Sigmoid colon (tissue), 7 donors: Measurements from ENCODE around the gene OR6J1. TPM values are rescaled to one million over a fixed set of nuclear protein-coding genes. Genes with fewer than 3 reads are reported as not detected.

ENCODE experiments used
- DNase-seq: peaks from one replicate; pipeline ENCODE4 v3.0.0-alpha.2; 2019
- H3K27ac ChIP-seq, 4 donors: fragments of 200-600 bp; sonication (generic); one replicate each; pipeline ENCODE4 v1.5.1; 2016 to 2019; ENCODE audit warnings: mild to moderate bottlenecking in 1 of 4
- H3K27me3 ChIP-seq, 3 donors: fragments of 200-600 bp; sonication (generic); one replicate each; pipeline ENCODE4 v1.5.1; 2019; ENCODE audit warnings: mild to moderate bottlenecking in 1 of 3
- H3K36me3 ChIP-seq, 4 donors: fragments of 200-600 bp; sonication (generic); one replicate each; pipeline ENCODE4 v1.5.1; 2016 to 2019
- H3K4me1 ChIP-seq, 4 donors: fragments of 200-600 bp; sonication (generic); one replicate each; pipeline ENCODE4 v1.5.1; 2017 to 2019
- H3K4me3 ChIP-seq, 4 donors: fragments of 200-600 bp; sonication (generic); one replicate each; pipeline ENCODE4 v1.5.1; 2017 to 2019; ENCODE audit warnings: mild to moderate bottlenecking in 2 of 4, moderate library complexity in 1 of 4
- H3K9me3 ChIP-seq, 4 donors: fragments of 200-600 bp in 3 of 4; sonication (generic) in 3 of 4; one replicate each; pipeline versions ENCODE4 v1.5.1 to v1.6.1; 2013 to 2019
- EP300 ChIP-seq, 4 donors: sonication (generic); formaldehyde crosslinking; IDR thresholded peaks; one replicate each; pipeline ENCODE4 v1.6.1; 2017; ENCODE audit warnings: antibody characterized with exemption in 4 of 4
- POLR2A ChIP-seq, 2 donors: fragments of 450-650 bp; IDR thresholded peaks; one replicate each; pipeline ENCODE4 v1.6.1; 2016; ENCODE audit warnings: antibody characterized with exemption in 2 of 2, mild to moderate bottlenecking in 2 of 2, moderate library complexity in 2 of 2
- POLR2AphosphoS5 ChIP-seq, 4 donors: sonication (generic); formaldehyde crosslinking; IDR thresholded peaks; one replicate each; pipeline ENCODE4 v1.6.1; 2017; ENCODE audit warnings: antibody characterized with exemption in 4 of 4
- WGBS, 2 donors: extraction: QIAGEN DNeasy Blood & Tissue Kit; methylation state at CpG; one replicate each; pipeline ENCODE4 v1.1.7; 2013; 5-methylcytosine and 5-hydroxymethylcytosine counted together
- intact Hi-C: fragments of 100-400 bp; cut with DNase I; formaldehyde crosslinking; loops from one replicate; pipeline ENCODE4 v1.15.1; 2023
- polyA plus RNA-seq, 3 donors: library from polyadenylated mRNA; stranded (reverse); fragments of 200-250 nt; gene quantifications; one replicate each; pipeline ENCODE4 v1.2.3, GENCODE V29; 2013
- total RNA-seq, 4 donors: library from RNA; depleted of rRNA; stranded (reverse); fragments of >200 nt; gene quantifications; one replicate each; pipeline ENCODE4 v1.1.0, GENCODE V29; 2016
- TF ChIP-seq, protein P1 (sequence below), 4 experiments: fragments of 450-650 bp in 3 of 4; fragments of 200-600 bp in 1 of 4; IDR thresholded peaks; one replicate each; pipeline ENCODE4 v1.5.1; 2016 to 2019; ENCODE audit warnings: antibody characterized with exemption in 4 of 4, mild to moderate bottlenecking in 3 of 4, moderate library complexity in 2 of 4
- donor health status: healthy with polysubstance abuse.
- donor health status: Bipolar disorder and iron deficiency.
- donor health status: healthy.

OR6J1 gene
- total and polyA plus RNA-seq, 7 donors = not detected

DNA sequence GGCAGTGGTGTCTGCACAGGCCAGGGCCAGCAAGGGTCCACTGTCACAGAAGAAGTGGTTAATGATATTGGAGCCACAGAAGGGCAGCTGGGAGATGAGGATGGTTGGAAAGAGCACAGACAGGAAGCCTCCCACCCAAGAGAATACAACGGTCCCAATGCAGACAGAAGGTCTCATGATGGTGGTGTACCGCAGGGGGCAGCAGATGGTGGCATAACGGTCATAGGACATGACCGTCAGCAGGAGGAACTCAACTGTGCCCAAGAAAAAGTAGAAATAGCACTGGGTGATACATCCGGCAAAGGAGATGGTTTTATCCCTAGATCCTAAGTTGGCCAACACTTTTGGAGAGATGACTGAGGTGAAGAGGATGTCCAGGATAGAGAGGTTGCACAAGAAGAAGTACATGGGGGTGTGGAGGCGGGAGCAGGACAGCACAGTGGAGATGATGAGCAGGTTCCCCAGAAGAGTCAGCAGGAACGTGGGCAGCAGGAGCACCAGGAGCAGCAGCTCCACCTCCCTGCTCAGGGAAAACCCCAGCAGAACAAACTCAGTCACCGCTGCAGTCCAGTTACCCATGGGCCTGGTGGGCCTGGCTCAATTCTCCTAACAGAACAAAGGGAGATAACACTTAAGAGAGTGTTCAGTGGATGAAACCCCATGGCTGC is 9.8 kb downstream of the OR6J1 start:
- TF ChIP-seq POLR2AphosphoS5 (IDR thresholded peaks at IDR 0.05) (no peak), POLR2A (IDR thresholded peaks at IDR 0.05) (no peak), EP300 (IDR thresholded peaks at IDR 0.05) (no peak)
- TF ChIP-seq, protein P1, sequence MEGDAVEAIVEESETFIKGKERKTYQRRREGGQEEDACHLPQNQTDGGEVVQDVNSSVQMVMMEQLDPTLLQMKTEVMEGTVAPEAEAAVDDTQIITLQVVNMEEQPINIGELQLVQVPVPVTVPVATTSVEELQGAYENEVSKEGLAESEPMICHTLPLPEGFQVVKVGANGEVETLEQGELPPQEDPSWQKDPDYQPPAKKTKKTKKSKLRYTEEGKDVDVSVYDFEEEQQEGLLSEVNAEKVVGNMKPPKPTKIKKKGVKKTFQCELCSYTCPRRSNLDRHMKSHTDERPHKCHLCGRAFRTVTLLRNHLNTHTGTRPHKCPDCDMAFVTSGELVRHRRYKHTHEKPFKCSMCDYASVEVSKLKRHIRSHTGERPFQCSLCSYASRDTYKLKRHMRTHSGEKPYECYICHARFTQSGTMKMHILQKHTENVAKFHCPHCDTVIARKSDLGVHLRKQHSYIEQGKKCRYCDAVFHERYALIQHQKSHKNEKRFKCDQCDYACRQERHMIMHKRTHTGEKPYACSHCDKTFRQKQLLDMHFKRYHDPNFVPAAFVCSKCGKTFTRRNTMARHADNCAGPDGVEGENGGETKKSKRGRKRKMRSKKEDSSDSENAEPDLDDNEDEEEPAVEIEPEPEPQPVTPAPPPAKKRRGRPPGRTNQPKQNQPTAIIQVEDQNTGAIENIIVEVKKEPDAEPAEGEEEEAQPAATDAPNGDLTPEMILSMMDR (IDR thresholded peaks at IDR 0.05) = no peak
- H3K9me3 ChIP-seq = no peaks in the 10 kb centered on the region
- no peak overlapping the region for H3K27ac ChIP-seq
- H3K4me1 ChIP-seq = no peaks in the 10 kb centered on the region
- H3K36me3 ChIP-seq = no peaks in the 10 kb centered on the region
- DNase-seq = no peak
- H3K27me3 ChIP-seq = no peaks in the 10 kb centered on the region
- intact Hi-C loops = no loop called here
- H3K4me3 ChIP-seq = no peak overlapping the region
- 88% methylated on average over 8 of the region's 8 CpGs for WGBS, 2 donors

DNA sequence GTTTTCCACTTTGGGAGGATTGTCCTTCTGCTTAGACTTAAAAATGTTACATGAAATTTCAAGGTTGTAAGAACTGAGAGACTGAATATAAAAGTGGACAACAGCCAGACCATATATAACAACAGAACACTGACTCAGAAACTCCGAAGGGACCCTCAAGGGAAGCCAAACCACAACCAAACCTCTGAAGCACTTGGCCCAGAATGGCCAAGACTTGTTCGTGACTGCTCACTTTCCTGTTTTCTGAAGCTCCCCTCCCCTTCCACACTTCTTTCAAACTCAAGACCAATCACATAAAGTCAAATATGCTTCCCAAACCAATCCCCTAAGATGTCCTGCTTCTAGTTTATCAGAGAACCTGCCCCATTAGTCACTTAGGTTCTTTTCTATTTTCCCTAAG is 13.7 kb downstream of the OR6J1 start:
- TF ChIP-seq, protein P1 (IDR thresholded peaks at IDR 0.05) = no peak
- no peak for TF ChIP-seq EP300 (IDR thresholded peaks at IDR 0.05)
- no peak for TF ChIP-seq POLR2A (IDR thresholded peaks at IDR 0.05)
- no peak for TF ChIP-seq POLR2AphosphoS5 (IDR thresholded peaks at IDR 0.05)
- H3K4me1 ChIP-seq = no peaks in the 10 kb centered on the region
- H3K27ac ChIP-seq = no peak overlapping the region
- intact Hi-C loops = no loop called here
- no peaks in the 10 kb centered on the region for H3K9me3 ChIP-seq
- H3K36me3 ChIP-seq = no peaks in the 10 kb centered on the region
- WGBS, 2 donors = 76 to 92% methylated on average over 2 of the region's 2 CpGs
- DNase-seq = no peak
- H3K4me3 ChIP-seq = no peak overlapping the region
- no peaks in the 10 kb centered on the region for H3K27me3 ChIP-seq

DNA sequence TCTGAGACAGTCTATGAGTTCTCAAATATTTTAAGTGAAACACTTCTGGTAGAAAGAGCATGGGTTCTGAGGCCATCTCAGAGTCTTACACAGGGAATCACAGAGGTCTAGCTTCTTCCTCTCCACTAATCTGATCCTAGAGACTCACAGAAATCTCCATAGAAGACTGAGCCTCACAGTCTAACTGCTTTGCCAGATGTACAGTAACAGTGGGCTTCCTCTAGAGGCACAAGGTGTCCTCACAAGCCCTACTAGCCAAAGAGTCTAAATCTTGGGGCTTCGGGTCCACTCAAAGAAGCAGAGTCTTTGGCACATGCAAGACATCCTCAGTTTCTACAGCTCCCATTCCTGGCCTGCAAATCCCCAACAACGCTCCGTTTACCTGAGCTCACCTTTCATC is 14.1 kb downstream of the OR6J1 start:
- no peak overlapping the region for H3K27ac ChIP-seq
- WGBS, 2 donors = 95 to 97% methylated on average over 3 of the region's 3 CpGs
- TF ChIP-seq POLR2AphosphoS5 (IDR thresholded peaks at IDR 0.05) = no peak
- TF ChIP-seq, protein P1 (IDR thresholded peaks at IDR 0.05) = no peak
- no peak for TF ChIP-seq EP300 (IDR thresholded peaks at IDR 0.05)
- no peak for TF ChIP-seq POLR2A (IDR thresholded peaks at IDR 0.05)
- H3K9me3 ChIP-seq = no peaks in the 10 kb centered on the region
- no peaks in the 10 kb centered on the region for H3K36me3 ChIP-seq
- intact Hi-C loops = no loop called here
- no peak for DNase-seq
- H3K4me3 ChIP-seq = no peak overlapping the region
- H3K4me1 ChIP-seq = no peaks in the 10 kb centered on the region
- H3K27me3 ChIP-seq = no peaks in the 10 kb centered on the region

DNA sequence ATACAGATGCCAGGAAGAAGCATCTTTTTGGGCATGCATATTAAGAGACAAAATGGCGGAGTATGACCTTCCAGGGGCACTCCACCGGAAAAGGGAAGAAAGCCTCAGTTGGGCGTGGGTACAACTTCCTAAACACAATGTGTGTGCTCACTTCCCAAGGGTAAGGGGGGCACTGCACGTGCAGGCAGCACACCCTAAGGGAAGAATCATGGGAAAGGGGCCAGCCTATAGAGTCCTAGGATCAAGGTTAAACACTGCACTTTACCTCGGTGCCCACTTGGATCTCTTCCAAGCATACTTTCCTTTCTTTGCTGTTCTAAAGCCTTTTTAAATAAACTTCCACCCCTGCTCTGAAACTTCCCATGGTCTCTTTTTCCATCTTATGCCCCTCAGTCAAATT is 14.8 kb downstream of the OR6J1 start:
- TF ChIP-seq EP300 (IDR thresholded peaks at IDR 0.05) (no peak), POLR2AphosphoS5 (IDR thresholded peaks at IDR 0.05) (no peak), POLR2A (IDR thresholded peaks at IDR 0.05) (no peak)
- TF ChIP-seq, protein P1 (IDR thresholded peaks at IDR 0.05) = no peak
- Histone ChIP-seq H3K4me1 (no peaks in the 10 kb centered on the region), H3K4me3 (no peak overlapping the region), H3K9me3 (no peaks in the 10 kb centered on the region), H3K36me3 (no peaks in the 10 kb centered on the region), H3K27ac (no peak overlapping the region), H3K27me3 (no peaks in the 10 kb centered on the region)
- intact Hi-C loops = no loop called here
- no peak for DNase-seq
- 66 to 76% methylated on average over 5 of the region's 5 CpGs for WGBS, 2 donors
